HPDE6-E6E7 (cell line): ENCODE measurements around the gene KCNC1.

ENCODE experiments used
- DNase-seq: peaks from one replicate; pipeline ENCODE4 v3.0.0; 2011; ENCODE audit warnings: missing footprints; ENCODE audit errors: extremely low spot score

The KCNC1 gene

DNA sequence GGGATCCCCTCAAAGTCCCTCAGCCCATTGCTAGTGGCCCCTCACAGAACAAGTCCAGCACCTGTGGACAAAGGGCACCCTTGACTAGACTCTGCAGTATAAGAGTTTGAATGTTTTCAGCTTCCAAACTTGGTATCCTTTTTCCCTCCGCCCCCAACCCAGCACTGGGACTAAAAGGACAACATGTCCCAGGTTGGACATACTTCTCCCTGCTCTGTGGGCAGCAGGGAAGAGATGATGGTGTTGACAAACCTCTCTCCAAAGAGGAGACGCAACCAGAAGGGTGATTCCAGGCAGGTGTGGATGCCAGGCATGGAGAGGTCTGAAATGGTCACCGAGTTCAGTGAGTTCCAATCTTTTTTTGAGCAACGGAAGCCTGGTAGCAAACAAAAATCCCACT is 19.7 kb upstream of the KCNC1 start:
- DNase-seq: no peak

DNA sequence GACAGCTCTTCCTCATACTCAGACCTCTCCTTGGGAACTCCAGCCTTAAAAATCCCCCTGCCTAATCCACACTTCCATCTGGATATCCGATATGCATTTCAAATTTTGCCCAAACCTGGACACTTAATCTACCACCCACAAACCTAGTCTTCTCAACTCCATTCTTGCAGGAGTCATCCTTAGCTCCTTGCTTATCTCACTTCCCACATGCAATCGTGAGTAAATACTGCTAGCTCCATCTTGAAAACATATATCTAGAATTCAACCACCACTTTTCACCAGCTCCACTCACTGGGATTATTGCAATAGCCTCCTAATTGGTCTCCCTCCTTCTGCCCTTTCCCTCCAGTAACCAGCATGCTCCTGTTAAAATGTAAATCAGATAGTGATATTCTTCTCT is 17.8 kb upstream of the KCNC1 start:
- DNase-seq: no peak

DNA sequence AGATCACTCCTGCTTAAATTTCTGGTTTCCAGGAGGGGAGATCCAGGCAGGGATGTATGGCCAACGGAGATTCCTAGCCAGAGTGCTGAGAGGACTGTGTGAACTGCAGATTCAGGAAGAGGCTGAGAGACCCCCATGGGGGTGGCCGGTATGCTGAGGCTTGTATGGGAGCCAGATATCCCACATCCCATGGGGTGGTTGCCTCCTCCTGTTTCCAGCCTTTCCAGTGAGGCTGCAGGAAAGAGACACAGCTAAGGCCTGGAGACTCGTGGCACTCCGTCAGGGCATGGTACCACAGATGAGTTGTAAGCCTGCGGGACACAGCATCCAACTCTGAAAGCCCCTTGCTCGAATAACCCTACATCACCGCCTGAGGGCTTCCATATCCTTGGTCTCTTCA is 16.6 kb upstream of the KCNC1 start:
- no peak for DNase-seq

DNA sequence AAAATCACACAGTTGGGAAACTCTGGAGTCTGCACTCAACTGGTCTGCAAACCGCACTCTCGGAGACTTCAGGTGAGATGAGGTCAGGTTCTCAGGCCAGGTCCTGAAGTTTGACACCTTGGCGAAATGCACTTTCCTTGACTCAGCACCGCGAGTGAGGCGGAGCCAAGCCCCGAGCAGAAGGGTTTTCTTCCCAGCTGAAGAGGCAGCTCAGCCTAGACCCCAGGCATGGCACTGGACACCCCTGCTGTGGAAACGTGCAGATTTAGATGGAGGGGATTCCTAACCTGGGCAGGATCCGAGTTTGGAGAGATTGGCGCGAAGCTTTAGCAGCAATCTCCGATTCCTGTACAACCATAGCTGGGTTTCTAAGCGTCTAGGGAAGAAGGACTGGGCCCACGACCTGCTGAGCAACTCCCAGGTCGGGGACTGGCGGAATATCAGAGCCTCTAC is 16.0 kb upstream of the KCNC1 start:
- no peak for DNase-seq

DNA sequence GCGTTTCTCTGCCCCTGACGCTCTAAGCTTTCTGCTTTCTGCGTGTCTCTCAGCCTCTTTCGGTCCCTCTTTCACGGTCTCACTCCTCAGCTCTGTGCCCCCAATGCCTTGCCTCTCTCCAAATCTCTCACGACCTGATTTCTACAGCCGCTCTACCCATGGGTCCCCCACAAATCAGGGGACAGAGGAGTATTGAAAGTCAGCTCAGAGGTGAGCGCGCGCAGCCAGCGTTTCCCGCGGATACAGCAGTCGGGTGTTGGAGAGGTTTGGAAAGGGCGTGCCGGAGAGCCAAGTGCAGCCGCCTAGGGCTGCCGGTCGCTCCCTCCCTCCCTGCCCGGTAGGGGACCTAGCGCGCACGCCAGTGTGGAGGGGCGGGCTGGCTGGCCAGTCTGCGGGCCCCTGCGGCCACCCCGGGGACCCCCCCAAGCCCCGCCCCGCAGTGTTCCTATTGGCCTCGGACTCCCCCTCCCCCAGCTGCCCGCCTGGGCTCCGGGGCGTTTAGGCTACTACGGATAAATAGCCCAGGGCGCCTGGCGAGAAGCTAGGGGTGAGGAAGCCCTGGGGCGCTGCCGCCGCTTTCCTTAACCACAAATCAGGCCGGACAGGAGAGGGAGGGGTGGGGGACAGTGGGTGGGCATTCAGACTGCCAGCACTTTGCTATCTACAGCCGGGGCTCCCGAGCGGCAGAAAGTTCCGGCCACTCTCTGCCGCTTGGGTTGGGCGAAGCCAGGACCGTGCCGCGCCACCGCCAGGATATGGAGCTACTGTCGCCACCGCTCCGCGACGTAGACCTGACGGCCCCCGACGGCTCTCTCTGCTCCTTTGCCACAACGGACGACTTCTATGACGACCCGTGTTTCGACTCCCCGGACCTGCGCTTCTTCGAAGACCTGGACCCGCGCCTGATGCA is 15.3 kb upstream of the KCNC1 start, which contains the start of gene MYOD1:
TSS of gene MYOD1 (plus strand) at position 544 of the 910 bp plus-strand sequence. CDS start at position 756, 212 bp downstream.
- DNase-seq: no peak

DNA sequence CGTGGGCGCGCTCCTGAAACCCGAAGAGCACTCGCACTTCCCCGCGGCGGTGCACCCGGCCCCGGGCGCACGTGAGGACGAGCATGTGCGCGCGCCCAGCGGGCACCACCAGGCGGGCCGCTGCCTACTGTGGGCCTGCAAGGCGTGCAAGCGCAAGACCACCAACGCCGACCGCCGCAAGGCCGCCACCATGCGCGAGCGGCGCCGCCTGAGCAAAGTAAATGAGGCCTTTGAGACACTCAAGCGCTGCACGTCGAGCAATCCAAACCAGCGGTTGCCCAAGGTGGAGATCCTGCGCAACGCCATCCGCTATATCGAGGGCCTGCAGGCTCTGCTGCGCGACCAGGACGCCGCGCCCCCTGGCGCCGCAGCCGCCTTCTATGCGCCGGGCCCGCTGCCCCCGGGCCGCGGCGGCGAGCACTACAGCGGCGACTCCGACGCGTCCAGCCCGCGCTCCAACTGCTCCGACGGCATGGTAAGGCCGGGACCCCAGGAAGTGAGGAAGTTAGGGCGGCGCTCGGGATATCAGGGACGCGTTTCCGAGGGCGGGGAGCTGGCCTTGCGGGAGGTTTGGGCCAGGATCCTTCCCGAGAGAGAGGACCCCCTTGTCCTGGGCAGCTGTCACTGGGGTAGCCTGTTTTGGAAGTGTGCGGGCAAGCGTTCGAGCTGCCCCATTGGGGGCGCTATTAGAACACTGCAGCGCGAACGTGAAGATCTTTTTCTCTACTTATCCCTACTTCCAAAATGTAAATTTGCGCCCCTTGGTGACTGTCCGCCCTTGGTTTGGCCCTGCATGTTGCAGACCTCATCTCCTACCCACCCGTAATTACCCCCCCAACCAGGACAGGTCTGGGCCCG is 14.4 kb upstream of the KCNC1 start:
- no peak for DNase-seq

DNA sequence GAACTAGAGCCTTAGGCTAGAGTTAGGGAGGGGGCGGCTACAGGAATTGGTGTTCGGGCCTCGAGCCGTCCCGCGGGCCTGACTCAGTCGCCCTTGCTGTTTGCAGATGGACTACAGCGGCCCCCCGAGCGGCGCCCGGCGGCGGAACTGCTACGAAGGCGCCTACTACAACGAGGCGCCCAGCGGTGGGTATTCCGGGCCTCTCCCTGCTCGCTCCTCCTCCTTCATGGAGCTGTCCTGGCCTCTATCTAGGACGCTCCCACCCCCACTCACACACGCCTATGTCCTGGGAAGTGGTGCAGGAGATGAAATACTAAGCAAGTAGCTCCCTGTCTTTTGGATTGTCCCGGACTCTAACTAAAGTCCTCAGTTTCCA is 13.8 kb upstream of the KCNC1 start:
- DNase-seq: no peak

DNA sequence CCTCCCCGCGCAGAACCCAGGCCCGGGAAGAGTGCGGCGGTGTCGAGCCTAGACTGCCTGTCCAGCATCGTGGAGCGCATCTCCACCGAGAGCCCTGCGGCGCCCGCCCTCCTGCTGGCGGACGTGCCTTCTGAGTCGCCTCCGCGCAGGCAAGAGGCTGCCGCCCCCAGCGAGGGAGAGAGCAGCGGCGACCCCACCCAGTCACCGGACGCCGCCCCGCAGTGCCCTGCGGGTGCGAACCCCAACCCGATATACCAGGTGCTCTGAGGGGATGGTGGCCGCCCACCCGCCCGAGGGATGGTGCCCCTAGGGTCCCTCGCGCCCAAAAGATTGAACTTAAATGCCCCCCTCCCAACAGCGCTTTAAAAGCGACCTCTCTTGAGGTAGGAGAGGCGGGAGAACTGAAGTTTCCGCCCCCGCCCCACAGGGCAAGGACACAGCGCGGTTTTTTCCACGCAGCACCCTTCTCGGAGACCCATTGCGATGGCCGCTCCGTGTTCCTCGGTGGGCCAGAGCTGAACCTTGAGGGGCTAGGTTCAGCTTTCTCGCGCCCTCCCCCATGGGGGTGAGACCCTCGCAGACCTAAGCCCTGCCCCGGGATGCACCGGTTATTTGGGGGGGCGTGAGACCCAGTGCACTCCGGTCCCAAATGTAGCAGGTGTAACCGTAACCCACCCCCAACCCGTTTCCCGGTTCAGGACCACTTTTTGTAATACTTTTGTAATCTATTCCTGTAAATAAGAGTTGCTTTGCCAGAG is 13.2 kb upstream of the KCNC1 start:
- no peak for DNase-seq

DNA sequence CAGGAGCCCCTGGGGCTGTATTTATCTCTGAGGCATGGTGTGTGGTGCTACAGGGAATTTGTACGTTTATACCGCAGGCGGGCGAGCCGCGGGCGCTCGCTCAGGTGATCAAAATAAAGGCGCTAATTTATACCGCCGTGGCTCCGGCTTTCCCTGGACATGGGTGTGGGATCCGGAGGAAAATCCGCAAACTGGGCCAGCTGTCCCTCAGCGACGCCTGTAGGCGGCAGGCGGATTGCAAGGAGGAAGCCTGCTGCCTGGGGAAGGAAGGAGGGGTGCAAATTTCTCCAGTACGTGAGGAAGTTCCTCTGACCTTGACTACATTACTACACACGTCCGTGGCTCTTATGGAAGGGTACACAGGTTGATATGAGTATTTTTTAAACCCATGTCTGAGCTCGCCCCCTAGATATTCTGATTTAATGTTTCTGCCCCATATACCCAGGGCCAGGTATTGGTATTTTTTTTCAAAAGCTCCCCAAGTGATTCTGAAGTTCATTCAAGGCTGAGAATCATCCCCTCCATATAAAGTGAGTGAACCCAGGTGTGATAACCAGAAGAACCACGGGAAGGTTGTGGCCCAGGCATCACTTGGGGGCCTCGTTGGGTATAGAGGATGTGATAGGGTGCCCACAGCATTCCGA is 12.5 kb upstream of the KCNC1 start:
- no peak for DNase-seq

DNA sequence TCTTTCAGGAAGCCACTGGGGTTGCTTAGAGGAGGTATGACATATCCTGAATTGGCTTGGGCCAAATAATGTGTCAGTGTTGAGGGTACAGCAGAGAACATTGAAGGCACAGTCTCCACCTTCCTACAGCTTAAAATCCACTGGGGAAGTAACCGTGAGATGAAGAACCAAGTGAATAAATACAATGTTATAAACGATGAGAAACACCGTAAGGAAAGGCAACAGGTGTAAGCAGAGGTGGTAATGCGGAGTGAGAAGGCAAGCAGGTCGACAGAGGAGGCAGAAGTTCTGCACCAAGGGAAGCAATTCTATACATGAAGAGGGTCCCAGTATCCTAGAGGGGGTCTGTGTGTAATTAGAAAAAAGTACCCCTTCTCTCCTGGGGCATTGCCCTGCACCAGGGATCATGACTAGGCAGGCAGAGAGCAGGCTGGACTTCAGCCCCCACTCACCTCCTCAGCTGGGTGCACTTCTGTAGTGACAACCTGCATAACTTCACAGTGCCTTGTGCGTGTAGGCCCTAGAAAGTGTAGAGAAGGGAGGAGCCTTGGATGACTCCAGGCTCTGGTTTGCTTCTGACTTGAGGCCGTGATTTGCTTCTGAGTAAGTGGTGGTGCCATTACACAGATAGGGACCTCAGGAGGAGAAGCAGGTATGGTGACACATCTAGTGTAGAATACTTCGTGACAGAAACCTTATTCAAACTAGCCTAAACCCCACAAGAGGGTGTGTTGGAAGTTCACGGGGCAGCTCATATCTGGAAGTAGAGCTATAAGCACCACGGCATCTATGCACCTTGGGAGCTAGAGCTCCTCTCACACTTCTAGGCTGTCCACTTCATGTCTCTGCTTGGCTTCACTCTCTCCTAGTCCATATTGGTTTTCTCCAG is 10.3 kb upstream of the KCNC1 start:
- DNase-seq: no peak

DNA sequence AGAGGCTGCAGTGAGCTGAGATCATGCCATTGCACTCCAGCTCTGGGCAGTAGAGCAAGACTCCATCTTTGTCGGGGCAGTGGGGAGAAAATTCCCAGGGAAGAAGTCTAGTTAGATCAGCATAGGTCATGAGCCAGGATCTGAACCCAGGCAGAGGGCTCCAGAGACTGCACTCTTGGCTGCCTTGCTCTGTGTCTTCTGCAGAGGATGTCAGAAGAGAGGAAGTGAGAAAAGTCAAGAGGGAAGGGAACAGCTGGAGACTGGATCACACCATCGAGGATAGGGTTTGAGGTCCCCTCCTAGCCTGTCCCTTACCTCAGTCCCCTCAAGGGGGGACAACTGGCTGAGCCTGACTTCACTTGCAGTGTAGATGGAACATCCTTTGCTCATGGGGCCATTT is 9.4 kb upstream of the KCNC1 start:
- no peak for DNase-seq

DNA sequence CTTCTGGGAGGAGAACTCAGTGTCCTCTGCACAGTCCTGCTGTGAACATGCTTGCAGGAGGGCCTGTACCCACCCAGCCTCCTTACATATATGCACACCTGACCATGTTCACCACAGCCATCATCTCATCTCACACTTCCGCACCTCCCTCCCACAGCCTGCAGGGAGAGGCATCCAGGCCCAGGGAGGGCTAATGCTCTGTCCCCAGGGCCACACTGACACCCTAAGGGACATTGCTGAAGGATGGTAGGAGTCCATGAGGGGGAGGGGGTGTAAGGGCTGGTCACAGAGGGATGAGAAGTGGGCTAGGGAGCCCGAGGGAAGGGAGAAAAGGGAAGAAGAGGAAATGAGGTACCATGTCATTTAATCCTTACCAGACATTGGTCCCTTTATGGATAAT is 4.4 kb upstream of the KCNC1 start:
- no peak for DNase-seq

DNA sequence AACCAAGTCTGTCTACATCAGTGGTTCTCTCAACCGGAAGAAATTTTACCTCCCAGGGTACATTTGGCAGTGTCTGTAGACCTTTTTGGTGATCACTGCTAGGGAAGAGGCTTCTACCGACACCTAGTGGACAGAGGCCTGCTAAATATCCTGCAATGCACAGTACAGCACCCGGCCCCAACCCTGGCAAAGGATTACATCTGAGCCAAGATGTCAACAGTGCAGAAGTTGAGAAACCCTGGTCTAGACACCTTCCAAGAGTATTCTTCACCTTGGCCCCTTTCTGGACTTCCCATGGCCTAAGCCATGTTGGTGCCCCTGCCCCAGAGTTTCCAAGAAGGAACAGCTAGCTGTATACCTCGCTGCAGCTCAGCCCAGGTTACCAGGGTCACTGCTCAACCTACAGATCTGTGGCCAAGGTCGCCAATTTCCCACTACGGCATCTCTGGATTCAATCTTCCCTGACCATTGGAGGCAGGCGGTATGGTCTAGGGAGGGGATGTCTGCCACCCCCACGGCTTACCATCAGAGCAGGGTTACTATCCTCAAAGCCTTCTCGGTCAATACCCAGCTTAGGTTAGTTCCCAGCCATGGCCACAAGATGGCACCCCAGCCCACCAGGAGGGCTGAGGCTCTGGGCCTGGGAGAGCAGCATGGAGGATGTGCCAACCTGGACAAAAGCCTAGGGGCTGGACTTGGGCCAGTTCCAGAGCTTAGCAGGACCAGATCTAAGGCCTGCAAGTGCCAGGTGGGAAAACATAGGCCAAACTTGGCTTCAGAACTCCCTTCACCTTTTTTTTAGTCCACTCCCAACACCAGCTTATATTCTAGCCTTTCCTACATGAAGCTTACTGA is 3.7 kb upstream of the KCNC1 start:
- peak; percentile 84 for DNase-seq

DNA sequence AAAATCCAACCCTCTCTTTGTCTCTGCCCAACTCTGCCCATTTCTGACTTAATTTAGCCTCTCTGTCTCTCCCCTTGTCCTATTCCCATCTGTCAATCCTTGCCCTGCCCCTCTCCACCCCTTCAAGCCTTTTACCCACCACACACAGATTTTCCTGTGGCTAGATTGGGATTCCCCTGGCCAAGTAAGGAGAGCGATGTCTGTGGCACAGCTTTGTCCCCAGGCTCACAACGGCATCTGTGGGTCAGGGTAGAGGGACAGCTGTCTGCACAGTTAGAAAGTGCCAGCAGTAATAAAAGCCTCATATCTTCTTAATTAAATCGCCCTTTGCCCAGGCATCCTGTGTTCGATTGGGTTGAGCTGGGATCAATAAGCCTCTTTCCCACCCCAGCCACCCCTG is 1.3 kb upstream of the KCNC1 start:
- no peak for DNase-seq

DNA sequence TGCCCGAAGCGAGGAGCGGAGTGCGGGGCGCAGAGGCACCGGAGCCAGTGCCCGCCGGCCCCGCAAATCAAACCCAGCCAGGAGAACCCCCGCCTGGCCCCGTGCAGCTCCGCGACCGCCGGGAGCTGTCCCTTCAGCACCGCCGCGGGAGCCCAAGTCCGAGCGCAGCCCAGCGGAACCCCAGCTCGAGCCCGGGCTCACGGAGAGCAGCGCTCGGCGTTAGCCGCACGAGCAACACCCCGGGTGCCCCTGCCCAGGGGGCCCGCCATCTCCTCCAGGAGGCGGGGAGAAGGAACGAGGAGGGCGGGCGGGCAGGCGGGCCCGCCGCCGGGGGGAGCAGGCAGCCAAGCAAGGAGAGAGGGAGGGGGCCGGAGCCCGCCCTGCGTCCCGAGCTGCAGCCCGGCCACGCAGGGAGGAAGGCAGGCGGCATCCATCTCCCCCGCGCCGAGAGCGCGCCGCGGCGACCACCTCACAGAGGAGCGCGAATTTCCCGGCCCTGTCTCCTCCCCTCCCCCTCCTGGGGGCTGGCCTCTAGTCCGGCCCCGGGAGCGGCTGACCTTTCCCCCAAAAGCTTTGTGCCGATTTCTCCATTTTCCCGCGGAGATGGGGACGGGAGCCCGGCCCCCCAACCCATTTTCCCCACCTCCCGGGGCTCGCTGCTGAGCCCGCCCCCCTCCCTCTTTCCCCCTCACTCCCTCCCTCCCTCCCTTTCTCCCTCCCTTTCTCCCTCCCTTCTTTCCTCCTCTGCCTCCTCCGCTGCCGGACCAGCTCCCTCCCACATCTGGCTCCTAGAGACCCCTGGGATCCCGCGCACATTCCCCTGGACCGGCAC is 621 bp downstream of the KCNC1 start:
- DNase-seq: peak; percentile 58

DNA sequence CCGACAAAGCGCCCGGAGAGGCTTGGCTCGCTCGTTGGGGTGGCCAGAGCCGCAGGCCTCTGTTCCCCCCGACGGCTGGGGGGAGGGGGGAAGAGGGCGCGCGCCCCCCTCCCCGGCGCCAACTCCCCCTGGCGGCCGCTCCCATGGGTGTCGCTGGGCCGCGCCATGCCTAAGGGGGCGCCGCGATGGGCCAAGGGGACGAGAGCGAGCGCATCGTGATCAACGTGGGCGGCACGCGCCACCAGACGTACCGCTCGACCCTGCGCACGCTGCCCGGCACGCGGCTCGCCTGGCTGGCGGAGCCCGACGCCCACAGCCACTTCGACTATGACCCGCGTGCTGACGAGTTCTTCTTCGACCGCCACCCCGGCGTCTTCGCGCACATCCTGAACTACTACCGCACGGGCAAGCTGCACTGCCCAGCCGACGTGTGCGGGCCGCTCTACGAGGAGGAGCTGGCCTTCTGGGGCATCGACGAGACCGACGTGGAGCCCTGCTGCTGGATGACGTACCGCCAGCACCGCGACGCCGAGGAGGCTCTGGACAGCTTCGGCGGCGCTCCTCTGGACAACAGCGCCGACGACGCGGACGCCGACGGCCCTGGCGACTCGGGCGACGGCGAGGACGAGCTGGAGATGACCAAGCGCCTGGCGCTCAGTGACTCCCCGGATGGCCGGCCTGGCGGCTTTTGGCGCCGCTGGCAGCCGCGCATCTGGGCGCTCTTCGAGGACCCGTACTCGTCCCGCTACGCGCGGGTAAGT is 1.4 kb downstream of the KCNC1 start:
- DNase-seq: no peak

DNA sequence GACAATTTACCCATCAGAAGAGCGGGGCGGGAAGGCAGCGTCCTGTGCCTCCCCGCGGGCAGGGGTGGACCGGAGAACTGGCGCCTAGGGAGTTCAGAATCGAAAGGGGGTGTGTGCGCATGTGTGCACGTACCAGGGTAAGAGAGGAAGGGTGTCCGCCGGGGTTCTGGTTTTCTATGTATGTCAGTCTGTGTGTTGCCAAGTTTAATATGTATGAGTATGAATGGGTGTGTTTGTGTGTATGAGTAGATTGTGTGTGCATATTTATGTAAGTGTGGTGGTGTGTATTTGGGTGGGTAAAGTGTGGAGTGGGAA is 2.0 kb downstream of the KCNC1 start:
- DNase-seq: no peak
